Smooth muscle cell (in vitro differentiated cells): ENCODE measurements around the gene DDN. TPM values are rescaled to one million over a fixed set of nuclear protein-coding genes. Genes with fewer than 3 reads are reported as not detected.

ENCODE experiments used
- DNase-seq: peaks from one replicate; lab custom pipeline; 2025; ENCODE audit not compliant: unreplicated experiment; lab: John Stamatoyannopoulos, UW
- H2AFZ ChIP-seq: fragments of 200-600 bp; sonication (generic); 2 replicates; pipeline ENCODE4 v1.6.0; 2016; ENCODE audit warnings: antibody characterized with exemption, low read depth, mild to moderate bottlenecking
- H3F3A ChIP-seq: fragments of 200-600 bp; sonication (generic); 2 replicates; pipeline ENCODE4 v1.6.0; 2017; ENCODE audit warnings: antibody characterized with exemption, low read depth
- H3K27ac ChIP-seq: fragments of 200-600 bp; sonication (generic); 2 replicates; pipeline ENCODE4 v1.5.1; 2016; ENCODE audit warnings: low read depth, mild to moderate bottlenecking
- H3K27me3 ChIP-seq: fragments of 200-600 bp; sonication (generic); 2 replicates; pipeline ENCODE4 v1.6.1; 2016; ENCODE audit warnings: low read depth, mild to moderate bottlenecking
- H3K36me3 ChIP-seq: fragments of 200-600 bp; sonication (generic); 2 replicates; pipeline ENCODE4 v1.5.1; 2016; ENCODE audit warnings: low read depth
- H3K4me1 ChIP-seq: fragments of 200-600 bp; sonication (generic); 2 replicates; pipeline ENCODE4 v1.5.1; 2016; ENCODE audit warnings: low read depth
- H3K4me2 ChIP-seq: fragments of 200-600 bp; sonication (generic); 2 replicates; pipeline ENCODE4 v1.6.0; 2016; ENCODE audit warnings: mild to moderate bottlenecking
- H3K4me3 ChIP-seq: fragments of 200-600 bp; sonication (generic); 2 replicates; pipeline ENCODE4 v1.5.1; 2016; ENCODE audit warnings: mild to moderate bottlenecking
- H3K79me2 ChIP-seq: fragments of 200-600 bp; sonication (generic); 2 replicates; pipeline ENCODE4 v1.6.0; 2016; ENCODE audit warnings: low read depth, mild to moderate bottlenecking
- H3K9ac ChIP-seq: fragments of 200-600 bp; sonication (generic); 2 replicates; pipeline ENCODE4 v1.6.0; 2016; ENCODE audit warnings: low read depth
- H3K9me3 ChIP-seq: fragments of 200-600 bp; sonication (generic); replicated peaks from 2 replicates; pipeline ENCODE4 v1.5.1; 2016; ENCODE audit warnings: low read depth
- H4K20me1 ChIP-seq: fragments of 200-600 bp; sonication (generic); 2 replicates; pipeline ENCODE4 v1.6.0; 2016; ENCODE audit warnings: low read depth
- polyA plus RNA-seq: library from polyadenylated mRNA; unstranded; fragments of >200 nt; fragmentation: Nextera tagmentation; extraction: Ambion mirVana; gene quantifications from 2 replicates; pipeline ENCODE4 v1.2.1, GENCODE V29; 2016
- small RNA-seq: library from RNA; depleted of rRNA; stranded (forward); fragments of <200 nt; gene quantifications from one replicate; pipeline ENCODE3, GENCODE V24; 2014
- total RNA-seq: library from RNA; depleted of rRNA; stranded (reverse); fragments of >200 nt; gene quantifications from 2 replicates; pipeline ENCODE4 v1.2.3, GENCODE V29; 2014
- TF ChIP-seq, protein P1 (sequence below): fragments of 200-600 bp; sonication (generic); IDR thresholded peaks from 2 replicates; pipeline ENCODE4 v1.5.1; 2017; ENCODE audit warnings: borderline replicate concordance, mild to moderate bottlenecking, antibody characterized with exemption; ENCODE audit not compliant: insufficient read depth, poor library complexity, severe bottlenecking

Gene DDN
- total and polyA plus RNA-seq, 2 experiments from 2014 or later, result 0.03 to 0.13 TPM

DNA sequence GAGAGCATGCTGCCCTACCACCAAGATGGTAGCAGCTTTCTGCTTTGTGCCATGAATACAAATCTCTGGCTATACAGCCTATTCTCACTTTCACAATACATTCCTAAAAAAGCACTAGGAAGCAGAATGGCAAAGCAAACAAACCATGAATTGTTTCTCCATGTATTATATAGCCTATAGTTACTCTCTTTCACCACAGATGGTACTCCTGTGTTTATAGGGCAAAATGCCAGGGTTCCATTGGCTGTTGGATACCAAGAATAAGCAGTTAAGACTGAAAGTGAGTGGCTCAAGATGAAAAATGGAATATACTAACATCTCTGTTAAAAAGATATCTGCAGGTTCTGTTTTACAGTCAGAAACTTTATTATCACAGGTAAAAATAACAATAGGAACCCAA, 53.0 kb downstream of the DDN start:
- no peak overlapping the region for H3K4me3 ChIP-seq
- DNase-seq, result no peak
- H3K36me3 ChIP-seq, result no peaks in the 10 kb centered on the region
- no peaks in the 10 kb centered on the region for H3K9me3 ChIP-seq
- no peak overlapping the region for H2AFZ ChIP-seq
- H3K9ac ChIP-seq, result no peak overlapping the region
- H3K4me1 ChIP-seq, result no peaks in the 10 kb centered on the region
- no peaks in the 10 kb centered on the region for H3F3A ChIP-seq
- peaks cover 88% of the 10 kb centered on the region for H3K79me2 ChIP-seq
- no peak overlapping the region for H3K4me2 ChIP-seq
- no peak overlapping the region for H3K27ac ChIP-seq
- peaks cover 100% of the 10 kb centered on the region for H4K20me1 ChIP-seq
- TF ChIP-seq, protein P1, sequence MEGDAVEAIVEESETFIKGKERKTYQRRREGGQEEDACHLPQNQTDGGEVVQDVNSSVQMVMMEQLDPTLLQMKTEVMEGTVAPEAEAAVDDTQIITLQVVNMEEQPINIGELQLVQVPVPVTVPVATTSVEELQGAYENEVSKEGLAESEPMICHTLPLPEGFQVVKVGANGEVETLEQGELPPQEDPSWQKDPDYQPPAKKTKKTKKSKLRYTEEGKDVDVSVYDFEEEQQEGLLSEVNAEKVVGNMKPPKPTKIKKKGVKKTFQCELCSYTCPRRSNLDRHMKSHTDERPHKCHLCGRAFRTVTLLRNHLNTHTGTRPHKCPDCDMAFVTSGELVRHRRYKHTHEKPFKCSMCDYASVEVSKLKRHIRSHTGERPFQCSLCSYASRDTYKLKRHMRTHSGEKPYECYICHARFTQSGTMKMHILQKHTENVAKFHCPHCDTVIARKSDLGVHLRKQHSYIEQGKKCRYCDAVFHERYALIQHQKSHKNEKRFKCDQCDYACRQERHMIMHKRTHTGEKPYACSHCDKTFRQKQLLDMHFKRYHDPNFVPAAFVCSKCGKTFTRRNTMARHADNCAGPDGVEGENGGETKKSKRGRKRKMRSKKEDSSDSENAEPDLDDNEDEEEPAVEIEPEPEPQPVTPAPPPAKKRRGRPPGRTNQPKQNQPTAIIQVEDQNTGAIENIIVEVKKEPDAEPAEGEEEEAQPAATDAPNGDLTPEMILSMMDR, result no peak
- H3K27me3 ChIP-seq, result no peaks in the 10 kb centered on the region

Small RNA genes lying within 50 kb of the gene (small RNA-seq; reads per million reads assigned to genes)
- not detected for gene RNU6-940P

Other genes starting within 250 kb of the DDN start
- 23.4 and 31.0 TPM in 2 replicates for gene ADCY6, start 210.3 kb downstream of the DDN start, total RNA-seq
- gene ADCY6, start 210.3 kb downstream of the DDN start, polyA plus RNA-seq, result 18.8 and 21.5 TPM in 2 replicates
- 16.7 and 18.5 TPM in 2 replicates for gene CACNB3, start 180.9 kb downstream of the DDN start, total RNA-seq
- 21.7 and 33.4 TPM in 2 replicates for gene CACNB3, start 180.9 kb downstream of the DDN start, polyA plus RNA-seq
- gene DDX23, start 147.2 kb downstream of the DDN start, total RNA-seq, result 51.7 and 68.9 TPM in 2 replicates
- gene DDX23, start 147.2 kb downstream of the DDN start, polyA plus RNA-seq, result 41.6 and 44.9 TPM in 2 replicates
- gene RND1, start 133.5 kb downstream of the DDN start, total RNA-seq, result 0.13 TPM in 1 of 2 replicates, not detected in the other
- gene RND1, start 133.5 kb downstream of the DDN start, polyA plus RNA-seq, result 0.50 and 1.6 TPM in 2 replicates
- 36.1 and 55.7 TPM in 2 replicates for gene FKBP11, start 73.9 kb downstream of the DDN start, total RNA-seq
- gene FKBP11, start 73.9 kb downstream of the DDN start, polyA plus RNA-seq, result 190 and 217 TPM in 2 replicates
- 57.0 and 59.9 TPM in 2 replicates for gene ARF3, start 41.9 kb downstream of the DDN start, total RNA-seq
- gene ARF3, start 41.9 kb downstream of the DDN start, polyA plus RNA-seq, result 53.3 and 67.7 TPM in 2 replicates
- gene WNT10B, start 27.6 kb downstream of the DDN start, total RNA-seq, result 0.13 and 0.49 TPM in 2 replicates
- 0.14 and 1.2 TPM in 2 replicates for gene WNT10B, start 27.6 kb downstream of the DDN start, polyA plus RNA-seq
- not detected in 2 replicates for gene WNT1, start 21.1 kb downstream of the DDN start, total RNA-seq
- gene WNT1, start 21.1 kb downstream of the DDN start, polyA plus RNA-seq, result not detected in 2 replicates
- gene PRKAG1, start 19.4 kb upstream of the DDN start, total RNA-seq, result 61.5 and 62.6 TPM in 2 replicates
- gene PRKAG1, start 19.4 kb upstream of the DDN start, polyA plus RNA-seq, result 39.4 and 42.5 TPM in 2 replicates
- 22.8 and 25.9 TPM in 2 replicates for gene KMT2D, start 61.4 kb upstream of the DDN start, total RNA-seq
- gene KMT2D, start 61.4 kb upstream of the DDN start, polyA plus RNA-seq, result 24.6 and 37.2 TPM in 2 replicates
- 0.76 and 1.3 TPM in 2 replicates for gene RHEBL1, start 70.6 kb upstream of the DDN start, total RNA-seq
- 2.1 TPM in 2 replicates for gene RHEBL1, start 70.6 kb upstream of the DDN start, polyA plus RNA-seq
- gene DHH, start 95.4 kb upstream of the DDN start, total RNA-seq, result 0.04 TPM in 1 of 2 replicates, not detected in the other
- gene DHH, start 95.4 kb upstream of the DDN start, polyA plus RNA-seq, result not detected in 2 replicates
- gene LMBR1L, start 111.5 kb upstream of the DDN start, total RNA-seq, result 32.4 and 57.3 TPM in 2 replicates
- 49.5 and 61.8 TPM in 2 replicates for gene LMBR1L, start 111.5 kb upstream of the DDN start, polyA plus RNA-seq
- gene TUBA1B, start 132.0 kb upstream of the DDN start, total RNA-seq, result 1,427 and 1,487 TPM in 2 replicates
- 1,057 and 1,405 TPM in 2 replicates for gene TUBA1B, start 132.0 kb upstream of the DDN start, polyA plus RNA-seq
- 1,161 and 1,305 TPM in 2 replicates for gene TUBA1A, start 189.7 kb upstream of the DDN start, total RNA-seq
- 981 and 1,375 TPM in 2 replicates for gene TUBA1A, start 189.7 kb upstream of the DDN start, polyA plus RNA-seq